K562 (cell line): ENCODE data around the gene HS2ST1. TPM values are rescaled to one million over a fixed set of nuclear protein-coding genes. Genes with fewer than 3 reads are reported as not detected.
A peak's percentile ranks its signal among the peaks of the same experiment; 100 is the strongest.

Experiments used
- ATAC-seq: fragments of 200-7000 bp; cut with Tn5 transposase; 3 replicates; pipeline ENCODE4 v1.9.1; 2020; ENCODE audit warnings: moderate library complexity
- BruUV-seq: library from RNA; stranded (reverse); fragments of 400-500 nt; replicated peaks from 2 replicates; lab custom pipeline; 2021; lab: Mats Ljungman, UMichigan
- CTCF ChIA-PET: fragments of 300-600 bp; formaldehyde crosslinking; extraction: SDS; loops from one replicate; lab custom pipeline; 2021; ENCODE audit warnings: low intra/inter-chr PET ratio; lab: Yijun Ruan, JAX
- POLR2A ChIA-PET: fragments of 300-600, 350-650 bp; sonication (Branson Sonifier 250); formaldehyde crosslinking; extraction: SDS; loops from one replicate; lab custom pipeline; 2021; ENCODE audit warnings: antibody characterized with exemption, inconsistent platforms; lab: Yijun Ruan, JAX
- DNase-seq, 4 experiments: peaks; one replicate each; pipeline versions ENCODE4 v3.0.0 to v3.0.0-alpha.2; 2011 to 2018; ENCODE audit warnings: low spot score in 3 of 4, mixed read lengths in 3 of 4; ENCODE audit errors: extremely low read depth in 1 of 4
- FAIRE-seq: peaks from 2 replicates; lab custom pipeline; 2011; peaks lifted over from hg19 to GRCh38; lab: Jason Lieb, UNC
- H2AFZ ChIP-seq: 2 replicates; pipeline ENCODE4 v1.6.0; 2011; ENCODE audit warnings: low read depth, low read length, control low read depth, inconsistent platforms
- H3K27ac ChIP-seq: fragments of 200-600 bp; 3 replicates; pipeline ENCODE4 v1.8.0; 2011; ENCODE audit warnings: low read depth, mild to moderate bottlenecking, control low read depth, inconsistent platforms, low read length, moderate library complexity, mixed read lengths; ENCODE audit errors: extremely low read depth
- H3K27me3 ChIP-seq, 2 experiments: fragments of 300-600 bp in 1 of 2; 2 replicates in 1 of 2; 3 replicates in 1 of 2; pipeline versions ENCODE4 v1.6.0 to v1.8.0; 2011; ENCODE audit warnings: inconsistent platforms in 2 of 2, low read length in 2 of 2, mild to moderate bottlenecking in 1 of 2, mixed read lengths in 1 of 2, moderate library complexity in 1 of 2; ENCODE audit not compliant: control insufficient read depth in 2 of 2, insufficient read depth in 2 of 2
- H3K36me3 ChIP-seq: fragments of 300-600 bp; 3 replicates; pipeline ENCODE4 v1.8.0; 2011; ENCODE audit warnings: mild to moderate bottlenecking, low read length, inconsistent platforms; ENCODE audit not compliant: control insufficient read depth, insufficient read depth
- H3K4me1 ChIP-seq, 2 experiments: fragments of 200-600 bp in 1 of 2; replicated peaks in 1 of 2; 2 replicates in 1 of 2; 3 replicates in 1 of 2; pipeline versions ENCODE4 v1.5.1 to v1.8.0; 2011; ENCODE audit warnings: inconsistent platforms in 2 of 2, low read length in 2 of 2, mild to moderate bottlenecking in 1 of 2, mixed read lengths in 1 of 2, moderate library complexity in 1 of 2; ENCODE audit not compliant: control insufficient read depth in 2 of 2, insufficient read depth in 2 of 2
- H3K4me2 ChIP-seq: 2 replicates; pipeline ENCODE4 v1.6.1; 2011; ENCODE audit warnings: low read length, control low read depth, inconsistent platforms, mixed read lengths; ENCODE audit not compliant: insufficient read depth
- H3K4me3 ChIP-seq: fragments of 200-600 bp; sonication (generic), shearing (Covaris generic); 2 replicates; pipeline ENCODE4 v1.5.1; 2016; ENCODE audit warnings: control low read depth, inconsistent platforms
- H3K79me2 ChIP-seq: fragments of 200-600 bp; 3 replicates; pipeline ENCODE4 v1.8.0; 2011; ENCODE audit warnings: low read length, inconsistent platforms; ENCODE audit not compliant: control insufficient read depth, insufficient read depth
- H3K9ac ChIP-seq, 2 experiments: 2 replicates each; pipeline versions ENCODE4 v1.6.0 to v1.6.1; 2011; ENCODE audit warnings: low read depth in 2 of 2, low read length in 2 of 2, control low read depth in 1 of 2, inconsistent platforms in 1 of 2, mild to moderate bottlenecking in 1 of 2, mixed read lengths in 1 of 2; ENCODE audit not compliant: insufficient read depth in 1 of 2
- H3K9me1 ChIP-seq: one replicate; pipeline ENCODE4 v1.6.0; 2011; ENCODE audit warnings: inconsistent platforms, mild to moderate bottlenecking, low read length, moderate library complexity; ENCODE audit not compliant: control insufficient read depth, insufficient read depth
- H3K9me3 ChIP-seq: replicated peaks from 2 replicates; pipeline ENCODE4 v1.5.1; 2011; ENCODE audit warnings: low read depth, low read length, inconsistent platforms; ENCODE audit not compliant: control insufficient read depth, insufficient read depth
- H4K20me1 ChIP-seq: replicated peaks from 2 replicates; pipeline ENCODE4 v1.6.1; 2011; ENCODE audit warnings: low read length, inconsistent platforms, mixed read lengths; ENCODE audit not compliant: control insufficient read depth, insufficient read depth
- FOXP1 ChIP-seq: sonication (generic); formaldehyde crosslinking; IDR thresholded peaks from 2 replicates; pipeline ENCODE4 v1.8.0; 2022; ENCODE audit warnings: mild to moderate bottlenecking, missing genetic modification reagents
- MTF1 ChIP-seq: fragments of 250-450 bp; sonication (Bioruptor Pico); IDR thresholded peaks from 2 replicates; pipeline ENCODE4 v1.9.0; 2021; ENCODE audit warnings: moderate library complexity, mild to moderate bottlenecking, inconsistent platforms, borderline replicate concordance
- RBM25 ChIP-seq: fragments of 200-400 bp; formaldehyde crosslinking; IDR thresholded peaks from 2 replicates; pipeline ENCODE4 v1.6.1; 2018; ENCODE audit warnings: low read length, low read depth, moderate library complexity; ENCODE audit not compliant: severe bottlenecking
- RFX1 ChIP-seq: fragments of 450-650 bp; IDR thresholded peaks from 2 replicates; pipeline ENCODE4 v1.6.1; 2016; ENCODE audit warnings: mild to moderate bottlenecking, moderate library complexity
- ZNF121 ChIP-seq: sonication (generic); formaldehyde crosslinking; conservative IDR thresholded peaks from 2 replicates; pipeline ENCODE4 v1.8.0; 2022; ENCODE audit warnings: missing genetic modification reagents
- ZNF395 ChIP-seq: fragments of 200-800 bp; sonication (Bioruptor generic); IDR thresholded peaks from 2 replicates; pipeline ENCODE4 v1.6.1; 2017; ENCODE audit warnings: missing genetic modification characterization, missing compliant biosample characterization
- in situ Hi-C: fragments of 300-500 bp; cut with MboI; formaldehyde crosslinking; loops from 4 replicates; pipeline ENCODE4 v1.15.0; 2018; ENCODE audit warnings: inconsistent platforms, mixed read lengths
- intact Hi-C: fragments of 100-400 bp; cut with micrococcal nuclease; formaldehyde crosslinking; loops from 2 replicates; pipeline ENCODE4 v1.14.2; 2022
- polyA plus RNA-seq, 8 experiments: library from polyadenylated mRNA; depleted of rRNA in 4 of 8; stranded (reverse) in 5 of 8; unstranded in 3 of 8; fragments of >200 nt; fragmentation: Nextera tagmentation in 2 of 8; fragmentation: Illumina TruSeq in 1 of 8; extraction: Ambion mirVana in 2 of 8; extraction: Trizol in 1 of 8; gene quantifications; 2 replicates each; pipeline versions ENCODE4 v1.2.1 to v1.2.3, GENCODE V29; 2011 to 2014; ENCODE audit warnings: inconsistent platforms in 1 of 8, missing spikeins in 1 of 8
- total RNA-seq, 7 experiments: library from RNA; depleted of rRNA in 6 of 7; stranded (reverse); fragments of >200 nt in 6 of 7; fragmentation: Illumina TruSeq in 2 of 7; extraction: Trizol in 2 of 7; gene quantifications; 2 replicates each; pipeline versions ENCODE4 v1.2.1 to v1.2.3, GENCODE V29; 2011 to 2021; ENCODE audit warnings: low replicate concordance in 1 of 7
- TF ChIP-seq, protein P1 (sequence below): fragments of 150-350 bp; conservative IDR thresholded peaks from 2 replicates; pipeline ENCODE4 v1.6.1; 2014; ENCODE audit warnings: low read length

The HS2ST1 gene
- total and polyA plus RNA-seq, 9 of the 15 experiments (the other 6 are each of a cell fraction or from before 2014, with no cell fraction given), result 7.7 to 43.3 (median 25.8) TPM

DNA sequence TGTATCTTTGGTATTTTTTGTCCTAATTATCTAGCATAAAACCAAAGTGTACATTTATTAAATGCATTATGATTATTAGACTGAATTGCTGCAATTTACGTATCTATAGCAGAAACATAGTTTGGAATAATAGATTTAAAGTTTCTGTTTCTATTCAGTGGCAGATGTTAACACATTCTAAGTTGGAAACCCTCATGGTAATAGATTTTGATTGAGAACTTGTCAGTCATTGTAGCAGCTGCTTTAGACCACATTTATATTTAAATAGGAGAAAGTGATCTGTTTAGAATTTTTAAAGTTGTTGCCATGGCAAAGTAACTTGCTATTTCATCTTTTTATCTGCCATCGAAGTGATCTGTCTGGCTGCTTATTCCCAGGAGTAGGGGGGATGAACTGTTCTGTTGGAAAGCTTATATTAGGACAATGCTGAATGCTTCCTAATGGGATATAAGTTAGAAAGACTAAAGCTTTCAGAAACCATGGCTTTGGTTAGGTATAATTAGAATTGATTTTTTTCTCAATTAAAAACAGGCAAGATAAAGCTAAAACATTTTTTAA lies 61.6 kb downstream of the HS2ST1 start (continued):
- TF ChIP-seq ZNF395 (CRISPR knock-in tag), result no peak
- TF ChIP-seq RFX1, result peak; percentile 31; the same call in 1 of the 2 replicates
- no peak for TF ChIP-seq MTF1 (CRISPR knock-in tag)
- TF ChIP-seq FOXP1 (CRISPR knock-in tag), result no peak

DNA sequence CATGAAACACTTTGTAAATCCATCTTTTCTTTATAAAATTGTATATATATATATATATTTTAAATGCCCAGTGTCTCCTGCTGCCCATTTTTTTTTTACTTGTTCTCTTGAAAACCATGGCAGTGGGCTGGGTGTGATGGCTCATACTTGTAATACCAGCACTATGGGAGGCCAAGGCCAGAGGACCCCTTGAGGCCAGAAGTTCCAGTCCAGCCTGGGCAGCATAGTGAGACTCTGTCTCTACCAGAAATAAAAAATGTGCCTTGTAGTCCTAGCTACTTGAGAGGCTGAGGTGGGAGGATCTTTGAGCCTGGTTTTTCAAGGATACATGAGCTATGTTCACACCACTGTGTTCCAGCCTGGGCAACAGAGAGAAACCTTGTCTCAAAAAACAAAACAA lies 62.2 kb downstream of the HS2ST1 start:
- intact Hi-C loops (no loop called here), in situ Hi-C loops (no loop called here)
- H3K4me2 ChIP-seq, result no peak overlapping the region
- H3K27ac ChIP-seq, result no peak overlapping the region
- FAIRE-seq, result no peak
- no peaks in the 10 kb centered on the region for H4K20me1 ChIP-seq
- DNase-seq, result no peak
- no peak for ATAC-seq
- peaks cover 0 to 8% of the 10 kb centered on the region in 2 experiments; a peak in 1 of 5 replicates for H3K4me1 ChIP-seq
- no peaks in the 10 kb centered on the region for H3K27me3 ChIP-seq
- H2AFZ ChIP-seq, result no peak overlapping the region
- H3K79me2 ChIP-seq, result peaks cover 97% of the 10 kb centered on the region
- H3K4me3 ChIP-seq, result no peak overlapping the region
- H3K9me3 ChIP-seq, result no peaks in the 10 kb centered on the region
- H3K9ac ChIP-seq, result no peak overlapping the region
- H3K9me1 ChIP-seq, result no peaks in the 10 kb centered on the region
- TF ChIP-seq, protein P1, sequence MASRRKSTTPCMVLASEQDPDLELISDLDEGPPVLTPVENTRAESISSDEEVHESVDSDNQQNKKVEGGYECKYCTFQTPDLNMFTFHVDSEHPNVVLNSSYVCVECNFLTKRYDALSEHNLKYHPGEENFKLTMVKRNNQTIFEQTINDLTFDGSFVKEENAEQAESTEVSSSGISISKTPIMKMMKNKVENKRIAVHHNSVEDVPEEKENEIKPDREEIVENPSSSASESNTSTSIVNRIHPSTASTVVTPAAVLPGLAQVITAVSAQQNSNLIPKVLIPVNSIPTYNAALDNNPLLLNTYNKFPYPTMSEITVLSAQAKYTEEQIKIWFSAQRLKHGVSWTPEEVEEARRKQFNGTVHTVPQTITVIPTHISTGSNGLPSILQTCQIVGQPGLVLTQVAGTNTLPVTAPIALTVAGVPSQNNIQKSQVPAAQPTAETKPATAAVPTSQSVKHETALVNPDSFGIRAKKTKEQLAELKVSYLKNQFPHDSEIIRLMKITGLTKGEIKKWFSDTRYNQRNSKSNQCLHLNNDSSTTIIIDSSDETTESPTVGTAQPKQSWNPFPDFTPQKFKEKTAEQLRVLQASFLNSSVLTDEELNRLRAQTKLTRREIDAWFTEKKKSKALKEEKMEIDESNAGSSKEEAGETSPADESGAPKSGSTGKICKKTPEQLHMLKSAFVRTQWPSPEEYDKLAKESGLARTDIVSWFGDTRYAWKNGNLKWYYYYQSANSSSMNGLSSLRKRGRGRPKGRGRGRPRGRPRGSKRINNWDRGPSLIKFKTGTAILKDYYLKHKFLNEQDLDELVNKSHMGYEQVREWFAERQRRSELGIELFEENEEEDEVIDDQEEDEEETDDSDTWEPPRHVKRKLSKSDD, result no peak
- TF ChIP-seq ZNF121 (CRISPR knock-in tag), result peak; percentile 56
- TF ChIP-seq RBM25, result peak; percentile 24
- H3K36me3 ChIP-seq, result peaks cover 6% of the 10 kb centered on the region; the same call in 1 of the 3 replicates
- POLR2A ChIA-PET, result interaction anchor here (1.6 kb wide), 1 partner anchor 8 kb away, joined by 6 read pairs; no protein-coding TSS in a partner anchor
- BruUV-seq, result no TSS peak
- CTCF ChIA-PET, result no interaction called here
